HUES48 (cell line): ENCODE measurements around the gene KCNK18.

Experiments used
- H3K27ac ChIP-seq: one replicate; pipeline ENCODE4 v1.7.0; 2013; ENCODE audit warnings: low read depth, low read length, inconsistent platforms
- H3K27me3 ChIP-seq: 2 replicates; pipeline ENCODE4 v1.6.1; 2013; ENCODE audit warnings: mild to moderate bottlenecking, low read length; ENCODE audit not compliant: control insufficient read depth, insufficient read depth
- H3K36me3 ChIP-seq: 2 replicates; pipeline ENCODE4 v1.6.1; 2013; ENCODE audit warnings: low read length; ENCODE audit not compliant: control insufficient read depth, insufficient read depth
- H3K4me1 ChIP-seq: 2 replicates; pipeline ENCODE4 v1.6.1; 2013; ENCODE audit warnings: mild to moderate bottlenecking, low read length; ENCODE audit not compliant: control insufficient read depth, insufficient read depth
- H3K4me3 ChIP-seq: 2 replicates; pipeline ENCODE4 v1.5.1; 2013; ENCODE audit warnings: mild to moderate bottlenecking, low read depth, low read length
- H3K9ac ChIP-seq: 2 replicates; pipeline ENCODE4 v1.6.1; 2013; ENCODE audit warnings: mild to moderate bottlenecking, low read depth, low read length, moderate library complexity
- H3K9me3 ChIP-seq: 2 replicates; pipeline ENCODE4 v1.6.1; 2013; ENCODE audit warnings: low read length; ENCODE audit not compliant: control insufficient read depth, insufficient read depth

KCNK18 gene

DNA sequence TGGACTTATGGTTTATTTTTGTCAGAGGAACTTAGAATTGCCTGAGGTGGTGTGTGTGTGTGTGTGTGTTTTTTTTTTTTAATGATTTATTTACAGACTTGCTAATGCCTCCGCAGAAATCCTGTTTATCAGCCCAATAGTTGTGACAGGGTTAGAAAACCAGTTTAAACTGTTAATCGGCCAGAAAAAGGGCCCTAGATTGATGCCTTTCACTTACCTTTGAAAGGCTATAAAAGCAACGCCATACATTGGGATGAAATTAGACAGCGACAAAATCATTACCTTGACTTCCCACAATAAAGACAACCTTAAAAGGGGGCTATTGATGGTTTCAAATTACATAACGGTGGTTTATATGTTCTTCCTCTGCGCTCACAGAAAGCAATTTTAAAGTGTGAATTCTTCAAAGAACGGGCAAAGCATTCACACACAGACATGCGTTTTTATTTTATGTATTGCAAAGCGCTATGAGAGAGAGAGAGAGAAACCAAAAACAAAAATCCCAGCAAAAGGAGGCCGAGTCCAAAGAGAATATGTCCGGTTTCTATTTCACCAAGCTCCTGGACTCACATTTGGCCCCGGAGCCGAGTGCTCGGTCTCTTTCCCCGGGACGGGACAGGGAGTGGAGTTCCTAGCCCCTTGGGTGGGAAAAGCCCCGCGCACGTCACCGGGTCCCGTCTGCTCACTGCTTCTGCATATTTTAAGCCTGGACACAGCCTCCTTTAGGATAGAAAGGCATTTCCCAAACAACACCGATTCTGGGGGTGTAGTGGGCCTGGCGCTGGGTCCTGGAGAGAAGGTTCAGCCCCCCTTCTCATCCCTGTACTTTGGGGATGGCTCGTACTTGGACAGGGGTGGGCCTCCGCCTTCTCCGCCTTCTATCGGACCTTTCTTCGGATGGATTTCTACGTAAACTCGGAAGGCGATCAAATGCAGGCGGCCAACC lies 32.4 kb upstream of the KCNK18 start:
- Histone ChIP-seq H3K9ac (no peak overlapping the region), H3K4me3 (no peak overlapping the region), H3K36me3 (no peaks in the 10 kb centered on the region), H3K4me1 (peaks cover 36% of the 10 kb centered on the region), H3K27me3 (peaks cover 100% of the 10 kb centered on the region), H3K9me3 (no peaks in the 10 kb centered on the region), H3K27ac (no peak overlapping the region)

DNA sequence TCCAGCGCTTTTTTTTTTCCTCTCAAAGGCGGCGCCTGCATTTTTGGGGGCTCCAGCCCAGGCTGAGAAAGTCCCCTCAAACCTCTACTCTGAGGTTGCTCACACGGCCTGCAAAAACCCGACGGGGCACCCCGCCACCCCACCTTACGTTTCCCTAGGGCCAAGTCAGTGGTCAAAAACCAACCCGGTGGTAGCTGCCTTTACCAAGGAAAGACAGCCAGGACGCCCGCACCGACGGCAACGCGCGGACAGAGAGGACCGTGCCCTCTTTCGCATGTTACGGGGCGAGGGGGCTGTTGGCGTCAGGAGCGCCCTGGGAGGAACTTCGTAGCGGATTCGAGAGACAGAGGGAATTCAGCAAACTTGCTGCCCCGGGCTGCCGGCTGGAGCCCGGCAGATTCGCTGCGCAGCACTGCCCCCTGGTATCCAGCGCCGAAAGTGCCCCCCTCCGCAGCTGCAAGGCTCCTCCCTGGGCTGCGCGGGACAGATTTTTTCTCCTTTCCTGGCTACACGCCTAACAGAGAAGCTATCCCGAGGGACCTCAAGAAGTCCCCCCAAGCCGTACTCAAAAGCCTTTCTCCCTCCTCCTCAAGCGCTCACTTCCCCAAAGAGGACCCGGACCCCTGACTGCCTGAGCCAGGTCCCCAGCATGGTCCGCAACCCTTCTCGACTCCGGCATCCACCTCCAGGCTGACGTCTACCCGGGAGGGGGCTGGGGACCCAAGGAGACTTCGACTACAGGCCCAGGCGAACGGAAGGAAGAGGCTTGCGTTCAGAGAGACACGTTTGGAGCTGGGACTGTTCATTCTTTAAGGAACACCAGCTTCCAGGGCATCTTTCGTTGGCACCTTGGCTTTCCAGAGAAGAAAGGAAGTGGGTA lies 31.5 kb upstream of the KCNK18 start:
- H3K27me3 ChIP-seq, result peaks cover 100% of the 10 kb centered on the region
- peaks cover 27% of the 10 kb centered on the region for H3K4me1 ChIP-seq
- 0 out of 2 replicates have a peak overlapping the region, but pooled peaks have one; percentile 5 for H3K4me3 ChIP-seq
- no peaks in the 10 kb centered on the region for H3K36me3 ChIP-seq
- no peak overlapping the region for H3K9ac ChIP-seq
- no peaks in the 10 kb centered on the region for H3K9me3 ChIP-seq
- H3K27ac ChIP-seq, result no peak overlapping the region

- Histone ChIP-seq H3K4me3 (0 out of 2 replicates have a peak overlapping the region, but pooled peaks have one; percentile 5), H3K27me3 (peaks cover 100% of the 10 kb centered on the region), H3K36me3 (no peaks in the 10 kb centered on the region), H3K27ac (no peak overlapping the region), H3K9me3 (no peaks in the 10 kb centered on the region), H3K9ac (no peak overlapping the region), H3K4me1 (peaks cover 18% of the 10 kb centered on the region; the same call in 1 of the 2 replicates)
These were observed 30.6 kb upstream of the KCNK18 start for GRCh38 chr10:117166418-117167345.

GRCh38 chr10:117167346-117167788 lies 29.9 kb upstream of the KCNK18 start:
- Histone ChIP-seq H3K4me3 (peak overlapping the region; percentile 60; the same call in 1 of the 2 replicates), H3K4me1 (peaks cover 18% of the 10 kb centered on the region), H3K27ac (no peak overlapping the region), H3K9me3 (no peaks in the 10 kb centered on the region), H3K9ac (0 out of 2 replicates have a peak overlapping the region, but pooled peaks have one; percentile 15), H3K36me3 (no peaks in the 10 kb centered on the region), H3K27me3 (peaks cover 100% of the 10 kb centered on the region)

DNA sequence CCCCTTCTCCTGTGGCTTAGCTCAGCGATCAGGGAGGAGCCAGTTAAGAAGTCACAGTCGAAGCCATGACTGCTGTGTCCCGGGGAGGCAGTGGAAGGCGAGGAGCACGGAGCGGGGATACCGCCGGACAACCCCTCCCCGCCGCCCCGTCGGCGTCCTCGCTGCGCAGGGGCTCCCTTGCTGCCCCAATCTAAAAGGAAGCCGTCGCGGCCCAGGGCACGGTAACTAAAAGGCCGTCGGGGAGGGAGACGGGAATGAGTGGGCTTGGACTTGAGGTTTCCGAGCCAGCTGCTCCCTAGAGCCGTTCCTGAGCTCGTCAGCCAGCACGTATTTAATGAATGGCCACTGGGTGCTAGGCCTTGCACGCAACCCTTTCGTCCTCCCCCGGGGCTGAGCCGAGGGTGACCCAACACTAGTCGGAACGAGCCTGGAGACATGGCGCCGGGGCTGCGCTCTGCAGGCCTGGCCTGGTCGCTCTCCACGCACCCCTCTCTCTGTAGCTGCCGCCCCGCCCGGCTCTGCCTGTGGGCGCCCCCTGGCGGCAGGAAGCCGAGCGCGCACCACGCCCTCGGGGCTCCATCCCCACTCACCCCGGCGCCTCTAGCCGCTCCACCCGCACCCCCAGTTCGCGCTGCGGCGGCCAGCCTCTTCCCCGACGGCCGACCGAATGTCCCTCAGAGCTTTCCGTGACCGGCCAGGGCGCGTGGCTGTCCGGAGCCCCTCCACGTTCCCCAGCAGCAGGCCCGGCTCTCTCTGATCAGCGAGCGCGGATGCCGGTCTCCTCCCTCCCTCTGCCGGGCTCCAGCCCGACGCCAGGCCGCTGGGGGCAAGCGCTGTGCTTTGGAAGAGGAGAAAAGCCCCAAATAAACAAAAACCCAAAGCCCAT lies 29.3 kb upstream of the KCNK18 start:
- no peaks in the 10 kb centered on the region for H3K36me3 ChIP-seq
- no peaks in the 10 kb centered on the region for H3K9me3 ChIP-seq
- H3K27me3 ChIP-seq, result peaks cover 100% of the 10 kb centered on the region
- peaks cover 18% of the 10 kb centered on the region for H3K4me1 ChIP-seq
- no peak overlapping the region for H3K27ac ChIP-seq
- 0 out of 2 replicates have a peak overlapping the region, but pooled peaks have one; percentile 15 for H3K9ac ChIP-seq
- H3K4me3 ChIP-seq, result peak overlapping the region; percentile 60

- Histone ChIP-seq H3K9me3 (no peaks in the 10 kb centered on the region), H3K36me3 (no peaks in the 10 kb centered on the region), H3K9ac (no peak overlapping the region), H3K4me3 (peak overlapping the region; percentile 60), H3K4me1 (peaks cover 18% of the 10 kb centered on the region), H3K27ac (no peak overlapping the region), H3K27me3 (peaks cover 100% of the 10 kb centered on the region)
These were observed 28.6 kb upstream of the KCNK18 start for GRCh38 chr10:117168729-117169128.

GRCh38 chr10:117169480-117169879 lies 27.8 kb upstream of the KCNK18 start:
- H3K27me3 ChIP-seq, result peaks cover 100% of the 10 kb centered on the region
- H3K9ac ChIP-seq, result no peak overlapping the region
- peaks cover 18% of the 10 kb centered on the region for H3K4me1 ChIP-seq
- no peaks in the 10 kb centered on the region for H3K36me3 ChIP-seq
- no peak overlapping the region for H3K4me3 ChIP-seq
- H3K27ac ChIP-seq, result no peak overlapping the region
- H3K9me3 ChIP-seq, result no peaks in the 10 kb centered on the region

GRCh38 chr10:117170244-117170643 lies 27.0 kb upstream of the KCNK18 start:
- Histone ChIP-seq H3K9me3 (no peaks in the 10 kb centered on the region), H3K4me1 (peaks cover 18% of the 10 kb centered on the region), H3K27me3 (peaks cover 100% of the 10 kb centered on the region), H3K36me3 (no peaks in the 10 kb centered on the region), H3K9ac (no peak overlapping the region), H3K4me3 (no peak overlapping the region), H3K27ac (no peak overlapping the region)

GRCh38 chr10:117174439-117175214 lies 22.7 kb upstream of the KCNK18 start:
- H3K36me3 ChIP-seq, result no peaks in the 10 kb centered on the region
- H3K27me3 ChIP-seq, result peaks cover 66% of the 10 kb centered on the region
- no peak overlapping the region for H3K27ac ChIP-seq
- H3K4me1 ChIP-seq, result peaks cover 12% of the 10 kb centered on the region; the same call in 1 of the 2 replicates
- peak overlapping the region; percentile 66 for H3K4me3 ChIP-seq
- H3K9me3 ChIP-seq, result no peaks in the 10 kb centered on the region
- no peak overlapping the region for H3K9ac ChIP-seq
